AML-193 (cell line): ENCODE data around the gene SDHA.

ENCODE experiments used
- DNase-seq, 2 experiments: peaks; one replicate each; lab custom pipeline; 2025; lab: John Stamatoyannopoulos, UW

Gene SDHA

DNA sequence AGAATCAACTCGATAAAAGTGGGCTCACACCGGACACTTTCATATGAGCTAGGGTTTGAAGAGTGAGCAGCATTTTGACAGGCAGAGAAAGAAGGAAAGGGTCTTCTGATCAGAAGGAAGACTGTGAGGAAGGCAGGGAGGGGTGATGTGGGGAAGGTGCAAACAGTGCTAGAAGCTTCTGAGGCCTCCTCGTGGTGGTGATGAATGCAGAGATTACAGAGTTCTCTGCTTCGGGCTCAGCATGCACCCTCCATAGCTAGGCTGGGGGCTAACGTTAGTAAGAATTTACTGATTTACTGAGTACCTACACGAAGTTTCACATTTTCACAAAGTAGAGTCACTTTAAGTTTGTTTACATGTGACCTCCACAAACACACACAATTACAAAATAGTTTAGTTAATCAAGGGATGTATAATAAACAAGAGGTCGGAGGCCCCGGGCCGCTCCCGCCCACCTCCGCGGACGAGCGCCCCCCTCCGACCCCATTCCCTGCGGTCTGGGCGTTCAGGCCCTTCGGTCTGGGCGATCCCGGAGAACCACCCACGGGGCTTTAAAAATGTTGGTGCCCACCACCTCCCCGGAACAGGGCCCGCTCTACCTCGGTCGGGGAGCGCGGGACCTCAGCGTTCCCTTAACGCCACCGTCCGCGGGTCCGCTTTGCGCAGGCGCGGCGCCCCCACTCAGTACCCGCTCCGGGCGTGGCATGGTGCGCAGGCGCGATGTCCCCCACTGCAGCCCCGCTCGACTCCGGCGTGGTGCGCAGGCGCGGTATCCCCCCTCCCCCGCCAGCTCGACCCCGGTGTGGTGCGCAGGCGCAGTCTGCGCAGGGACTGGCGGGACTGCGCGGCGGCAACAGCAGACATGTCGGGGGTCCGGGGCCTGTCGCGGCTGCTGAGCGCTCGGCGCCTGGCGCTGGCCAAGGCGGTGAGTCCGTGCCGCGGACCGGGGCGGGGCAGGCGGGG is at the start of gene SDHA, which contains the start of gene CCDC127:
TSS of gene SDHA (plus strand) at position 827 of the 963 bp plus-strand sequence. CDS start at position 863, 36 bp downstream.
TSS of gene CCDC127 (minus strand) at position 660 of the 963 bp plus-strand sequence. CDS start 1,304 bp downstream, outside the sequence.
- peak; percentile 76 to 83 for DNase-seq

DNA sequence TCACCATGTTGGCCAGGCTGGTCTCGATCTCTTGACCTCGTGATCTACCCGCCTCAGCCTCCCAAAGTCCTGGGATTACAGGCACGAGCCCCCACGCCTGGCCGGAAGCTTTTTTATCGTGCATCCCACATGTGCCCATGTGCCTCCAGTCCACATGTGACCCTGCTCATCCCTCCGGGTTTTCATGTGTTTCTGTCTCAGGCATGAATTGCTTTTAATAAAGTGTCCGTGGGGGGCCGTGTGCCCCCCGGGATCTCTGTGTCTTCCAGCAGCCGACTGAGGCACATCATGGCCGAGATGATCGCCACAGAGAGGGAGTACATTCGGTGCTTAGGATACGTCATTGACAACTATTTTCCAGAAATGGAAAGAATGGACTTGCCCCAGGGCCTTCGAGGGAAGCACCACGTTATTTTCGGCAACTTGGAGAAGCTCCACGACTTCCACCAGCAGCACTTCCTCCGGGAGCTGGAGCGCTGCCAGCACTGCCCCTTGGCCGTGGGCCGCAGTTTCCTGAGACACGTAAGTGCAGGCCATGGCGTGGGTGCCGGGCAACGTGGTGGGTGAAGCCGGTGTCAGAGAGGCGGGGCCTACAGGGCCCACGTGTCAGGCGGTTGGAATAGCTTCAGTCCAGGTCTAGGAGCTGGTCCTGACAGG is 48.9 kb upstream of the SDHA start:
- no peak for DNase-seq

DNA sequence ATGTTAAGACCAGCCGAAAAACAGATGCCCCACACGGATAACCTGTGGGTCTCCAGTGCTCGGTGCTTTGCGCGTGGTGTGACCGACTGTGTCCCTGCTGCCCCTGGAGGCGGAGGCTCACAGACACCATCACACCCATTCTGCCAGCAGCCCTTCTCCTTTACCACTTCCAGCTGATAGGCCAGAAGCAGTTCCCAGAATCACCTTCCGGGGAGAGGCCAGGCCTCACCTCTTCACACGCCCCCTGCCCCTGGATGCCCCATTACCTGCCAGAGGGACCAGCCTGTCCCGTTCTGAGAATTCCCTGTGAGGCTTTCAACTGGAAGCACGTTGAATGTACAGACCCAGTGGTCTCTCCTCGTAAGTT is 48.4 kb upstream of the SDHA start:
- DNase-seq = no peak

DNA sequence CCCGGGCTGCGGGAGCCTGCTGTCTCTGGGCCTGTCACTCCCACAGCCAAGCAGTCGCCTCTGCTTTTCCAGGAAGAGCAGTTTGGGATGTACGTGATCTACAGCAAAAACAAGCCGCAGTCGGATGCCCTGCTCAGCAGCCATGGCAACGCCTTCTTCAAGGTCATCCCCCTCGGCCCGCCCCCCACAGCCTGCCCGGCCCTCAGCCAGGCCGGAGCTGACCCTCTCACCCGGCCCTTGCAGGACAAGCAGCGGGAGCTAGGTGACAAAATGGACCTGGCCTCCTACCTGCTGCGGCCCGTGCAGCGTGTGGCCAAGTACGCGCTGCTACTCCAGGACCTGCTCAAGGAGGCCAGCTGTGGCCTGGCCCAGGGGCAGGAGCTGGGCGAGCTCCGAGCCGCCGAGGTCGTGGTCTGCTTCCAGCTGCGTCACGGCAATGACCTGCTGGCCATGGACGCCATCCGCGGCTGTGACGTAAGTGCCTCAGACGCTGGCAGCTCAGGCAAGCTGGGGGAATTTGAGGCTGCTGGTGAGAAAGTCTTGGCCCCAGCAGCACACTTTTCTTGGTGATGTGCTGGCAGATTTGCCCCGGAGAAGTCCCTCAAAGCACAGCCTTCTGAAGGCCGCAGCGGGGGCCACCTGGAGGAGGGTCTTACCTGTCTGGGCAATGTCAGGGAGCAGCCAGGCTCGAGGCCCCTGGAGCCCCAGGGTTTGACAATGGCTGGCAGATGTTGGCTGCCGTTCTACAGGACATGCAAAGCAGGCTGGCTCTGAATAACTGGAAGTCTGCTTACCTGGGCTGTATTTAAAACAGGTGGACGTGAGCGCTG is 46.9 kb upstream of the SDHA start:
- no peak for DNase-seq

DNA sequence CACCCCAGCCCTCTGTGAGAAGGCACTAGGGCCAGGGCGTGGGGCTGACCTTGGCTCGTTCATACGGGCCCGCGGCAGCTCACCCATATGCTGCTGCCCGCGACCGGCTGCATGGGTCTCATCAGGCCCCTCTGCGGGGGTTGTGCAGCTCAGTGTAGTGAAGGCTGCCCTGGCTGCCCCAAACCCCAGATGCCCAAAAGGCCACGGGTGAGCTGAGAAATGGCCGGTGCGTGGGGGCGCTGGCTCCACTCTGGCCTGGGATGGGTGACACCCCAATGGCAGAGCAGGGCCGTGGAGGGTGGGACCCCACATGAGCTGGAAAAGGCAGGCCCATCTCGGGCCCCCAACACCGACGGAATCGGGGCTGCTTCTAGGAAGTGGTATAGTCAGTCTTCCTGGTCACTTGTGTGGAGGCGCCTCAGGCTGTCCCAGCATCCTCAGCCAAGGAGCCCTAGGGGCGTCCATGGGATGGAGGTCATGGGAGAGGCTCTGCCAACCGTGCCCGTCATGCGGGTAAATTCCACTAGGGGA is 46.3 kb upstream of the SDHA start:
- no peak for DNase-seq

DNA sequence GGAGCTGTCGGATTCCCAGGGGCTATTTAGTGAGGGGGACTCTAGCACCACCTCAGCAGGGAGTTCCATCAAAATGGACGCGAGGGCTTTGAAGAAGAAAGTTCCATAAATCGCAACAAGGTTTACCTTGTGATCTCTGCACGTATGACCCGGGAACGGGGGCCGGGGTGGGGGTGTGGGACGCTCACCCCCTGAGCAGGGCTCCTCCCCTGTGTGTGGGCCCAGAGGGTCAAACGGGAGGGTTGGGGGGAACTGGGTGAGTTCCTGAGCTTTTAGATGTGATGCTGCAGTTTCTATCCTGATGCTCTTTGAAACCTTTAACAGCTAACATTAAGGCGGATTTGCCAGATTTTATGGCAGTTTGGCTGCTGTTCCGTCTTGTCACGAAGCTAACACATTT is 45.7 kb upstream of the SDHA start:
- DNase-seq = no peak

DNA sequence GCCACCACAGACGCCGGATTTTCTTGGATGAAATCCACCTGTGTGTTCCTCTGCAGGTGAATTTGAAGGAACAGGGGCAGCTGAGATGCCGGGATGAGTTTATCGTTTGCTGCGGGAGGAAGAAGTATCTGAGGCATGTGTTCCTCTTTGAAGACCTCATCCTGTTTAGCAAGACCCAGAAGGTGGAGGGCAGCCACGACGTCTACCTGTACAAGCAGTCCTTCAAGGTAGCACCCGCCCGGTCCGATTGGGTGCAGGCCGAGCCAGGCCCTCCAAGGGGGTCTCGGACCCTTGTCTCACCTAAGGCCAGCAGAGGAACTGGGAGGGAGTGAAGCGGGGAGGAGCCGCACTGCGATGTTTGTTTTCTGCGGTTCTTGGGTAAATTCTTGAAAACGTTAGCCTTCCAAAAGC is 45.3 kb upstream of the SDHA start:
- no peak for DNase-seq

DNA sequence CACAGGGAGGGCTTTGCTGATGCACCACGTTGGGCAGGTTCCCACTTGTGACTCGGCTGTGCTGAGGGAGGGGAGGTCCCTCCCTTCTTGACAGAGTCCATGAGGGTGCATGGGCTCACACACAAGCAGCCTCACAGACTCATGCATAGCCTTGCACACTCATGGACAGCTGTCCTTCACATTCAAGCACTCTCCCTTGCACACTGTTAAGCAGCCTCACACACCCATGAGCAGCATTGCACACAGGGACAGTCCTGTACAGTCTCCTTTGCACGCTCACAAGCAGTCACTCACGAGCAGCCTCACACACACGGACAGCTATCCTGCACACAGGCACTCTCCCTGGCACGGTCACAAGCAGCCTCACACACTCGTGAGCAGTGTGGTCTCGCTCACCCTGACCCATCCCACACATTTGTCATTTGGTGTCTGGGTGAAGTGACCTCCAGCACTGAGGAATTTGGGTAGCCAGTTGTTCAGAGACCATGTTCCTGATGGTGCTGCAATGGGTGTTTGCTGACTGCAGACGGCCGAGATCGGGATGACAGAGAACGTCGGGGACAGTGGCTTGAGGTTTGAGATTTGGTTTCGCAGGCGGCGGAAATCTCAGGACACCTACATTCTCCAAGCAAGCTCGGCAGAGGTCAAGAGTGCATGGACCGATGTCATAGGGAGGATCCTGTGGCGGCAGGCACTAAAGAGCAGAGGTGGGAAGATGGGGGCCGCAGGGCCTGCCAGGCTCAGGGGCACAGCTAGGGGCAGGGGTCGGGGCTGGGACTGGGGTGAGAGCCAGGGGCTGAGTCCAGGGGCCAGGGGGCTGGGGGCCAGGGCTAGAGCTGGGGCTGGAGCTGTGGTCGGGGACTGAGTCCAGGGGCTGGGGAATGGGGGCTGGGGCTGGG is 44.5 kb upstream of the SDHA start:
- DNase-seq = no peak

DNA sequence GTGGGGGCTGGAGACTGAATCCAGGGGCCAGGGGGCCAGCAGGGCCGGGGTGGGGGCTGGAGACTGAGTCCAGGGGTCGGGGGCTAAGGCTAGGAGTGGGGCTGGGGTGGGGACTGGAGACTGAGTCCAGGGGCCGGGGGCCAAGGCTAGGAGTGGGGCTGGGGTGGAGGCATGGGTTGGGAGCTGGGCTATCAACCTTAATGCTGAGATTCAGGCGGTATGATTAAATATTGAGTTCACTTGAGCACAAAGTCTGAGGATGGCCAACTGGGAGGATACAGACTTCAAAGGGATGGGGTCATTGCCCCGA is 43.9 kb upstream of the SDHA start:
- no peak for DNase-seq

DNA sequence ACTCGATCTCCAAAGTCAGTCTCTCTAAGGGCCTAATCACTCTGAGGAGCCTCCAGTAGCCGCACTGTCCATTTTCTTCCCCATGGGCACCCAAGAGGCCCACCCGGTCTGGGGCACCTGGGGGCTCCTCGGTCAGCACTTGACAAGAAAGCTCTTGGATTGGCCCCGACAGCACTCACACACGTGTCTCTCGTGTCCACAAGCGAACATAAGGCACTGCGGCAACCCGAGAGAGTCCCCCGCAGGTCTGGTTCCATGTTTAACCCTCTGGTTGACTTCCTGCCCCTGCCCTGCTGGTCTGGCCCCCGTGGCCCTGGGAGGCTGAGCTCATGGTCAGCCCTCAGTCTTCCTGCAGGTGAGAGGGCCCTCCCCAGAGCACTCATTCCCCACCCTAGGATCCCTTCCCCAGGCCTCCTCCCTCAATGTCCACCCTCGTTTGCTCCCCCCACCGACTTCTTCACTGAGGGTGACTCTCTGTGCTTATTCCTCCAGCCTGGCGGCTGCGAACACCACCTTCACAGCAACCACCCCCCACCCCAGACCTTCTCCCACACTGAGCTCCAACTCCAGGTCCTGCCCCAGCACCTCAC is 43.1 kb upstream of the SDHA start:
- DNase-seq = no peak

DNA sequence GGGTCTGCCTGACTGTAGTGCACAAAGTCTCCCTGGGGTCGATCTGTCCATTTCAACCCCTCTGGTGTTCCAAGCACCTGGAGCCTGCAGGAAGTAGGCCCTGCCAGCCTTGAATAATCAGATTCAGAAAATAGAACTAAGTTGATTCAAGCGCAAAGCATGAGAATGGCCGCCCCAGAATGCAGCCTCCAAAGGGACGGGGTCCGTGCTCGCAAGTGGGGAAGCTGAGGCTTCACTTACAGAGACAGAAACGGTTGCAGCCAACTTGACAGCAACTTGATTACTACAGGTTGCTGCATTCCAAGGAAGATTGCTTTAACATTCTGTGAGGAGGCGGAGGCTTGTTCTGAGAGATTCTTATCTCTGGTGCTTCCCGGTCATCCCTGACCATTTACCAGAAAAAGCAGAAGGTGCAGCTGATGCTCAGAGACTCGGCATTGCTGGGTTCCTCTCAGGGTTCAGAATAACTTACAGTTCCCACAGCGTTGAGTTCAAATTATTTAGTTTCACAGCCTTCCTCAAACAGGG is 41.8 kb upstream of the SDHA start:
- no peak for DNase-seq

DNA sequence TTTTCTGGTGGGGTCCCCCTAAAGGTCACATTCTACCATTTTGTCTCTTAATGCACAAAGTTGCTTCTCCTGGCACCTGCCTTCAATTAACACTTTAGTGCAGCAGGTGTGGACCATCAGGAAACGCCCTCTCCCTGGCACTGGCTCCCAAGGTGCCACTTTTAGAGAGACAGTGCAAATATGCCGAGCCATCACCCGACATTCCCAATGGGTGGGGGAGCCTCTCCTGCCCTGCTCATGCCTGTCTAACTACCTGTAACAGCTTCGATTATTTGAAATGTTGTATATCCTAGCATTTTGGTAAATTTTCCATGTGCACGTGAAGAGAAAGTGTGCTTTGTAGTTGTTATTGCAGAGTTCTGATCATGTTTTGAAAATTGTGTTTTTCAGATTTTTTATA is 40.0 kb upstream of the SDHA start:
- no peak for DNase-seq

DNA sequence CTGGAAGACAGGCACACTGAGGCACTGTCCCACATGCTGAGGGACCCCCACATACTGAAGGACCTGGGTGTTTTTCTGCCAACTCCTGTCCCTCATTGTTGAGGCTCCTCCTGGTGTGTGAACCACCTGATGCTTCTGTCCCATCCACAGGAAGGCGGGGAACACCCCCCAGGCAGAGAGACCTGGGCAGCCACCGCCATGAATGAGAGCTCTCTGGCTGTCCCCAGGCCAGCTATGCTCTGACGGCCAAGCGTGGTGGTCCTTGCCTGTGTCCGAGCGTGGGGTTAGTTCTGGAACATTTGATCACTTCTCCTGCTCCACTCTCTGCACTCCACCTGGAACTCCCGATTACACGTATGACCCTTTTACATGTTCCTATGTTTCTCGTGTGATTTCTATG is 38.7 kb upstream of the SDHA start:
- no peak for DNase-seq

DNA sequence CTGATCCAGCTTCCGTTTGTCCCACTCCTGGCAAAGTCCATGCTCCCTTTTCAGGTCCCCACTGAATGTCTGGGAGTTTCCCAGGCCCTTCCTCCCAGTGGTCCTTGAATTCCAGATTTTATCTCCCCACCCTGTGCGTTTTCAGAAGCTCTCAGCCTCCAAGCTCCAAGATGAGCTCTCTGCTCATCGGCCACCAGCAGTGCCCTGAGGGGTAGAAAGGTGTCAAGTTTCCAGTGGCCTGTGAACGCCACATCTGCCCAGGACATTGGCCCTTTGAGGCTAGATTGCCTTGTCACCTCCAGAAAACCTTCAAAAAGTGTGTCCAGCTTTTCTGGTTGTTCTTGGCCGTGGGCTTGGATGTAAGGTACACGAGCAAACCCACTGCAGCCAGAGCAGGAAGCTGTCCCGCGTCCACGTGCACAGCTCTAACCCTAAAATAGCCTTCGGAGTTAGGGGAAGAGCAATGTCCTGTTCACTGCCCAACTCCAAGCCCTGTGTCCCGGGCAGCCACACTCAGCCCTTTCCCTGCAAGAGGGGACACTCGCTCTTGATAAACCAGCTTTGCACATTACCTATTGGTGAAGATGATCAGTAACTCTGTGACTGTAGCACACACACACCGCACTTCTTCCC is 37.7 kb upstream of the SDHA start:
- DNase-seq = no peak

DNA sequence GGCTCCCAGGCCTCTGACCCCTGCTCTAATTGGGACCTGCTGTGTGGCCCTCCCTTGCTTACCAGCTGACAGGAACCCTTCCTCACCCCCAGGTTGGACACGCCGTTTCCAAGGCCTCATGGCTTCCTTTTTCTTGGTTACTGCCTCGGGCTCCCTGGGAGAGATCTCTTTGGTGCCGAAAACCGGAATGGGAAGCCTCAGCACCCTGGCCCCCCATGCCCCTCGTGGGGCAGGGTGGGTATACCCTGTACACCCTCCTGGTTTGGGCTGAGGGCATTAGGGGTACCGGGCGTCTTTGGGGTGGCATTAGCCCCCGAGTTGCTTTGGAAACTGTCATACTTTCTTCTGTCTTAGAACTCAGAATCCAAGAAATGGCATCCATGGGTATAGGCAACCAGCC is 37.0 kb upstream of the SDHA start:
- DNase-seq = no peak

DNA sequence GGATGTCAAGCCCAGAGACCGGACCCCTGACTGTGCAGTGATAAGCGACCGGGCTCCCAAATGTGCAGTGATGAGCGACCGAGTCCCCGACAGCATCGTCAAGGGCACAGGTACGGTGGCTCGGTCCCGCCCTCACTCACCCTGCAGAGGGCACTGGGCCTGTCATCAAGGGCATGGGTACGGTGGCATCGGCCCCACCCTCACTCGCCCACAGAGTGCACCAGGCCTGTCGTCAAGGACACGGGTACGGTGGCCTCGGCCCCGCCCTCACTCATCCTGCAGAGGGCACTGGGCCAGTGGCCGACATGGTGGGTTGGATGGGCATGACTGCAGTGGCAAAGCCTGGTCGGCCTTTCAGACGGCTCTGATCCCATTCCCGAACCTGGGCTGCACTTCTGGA is 36.6 kb upstream of the SDHA start:
- DNase-seq = no peak

DNA sequence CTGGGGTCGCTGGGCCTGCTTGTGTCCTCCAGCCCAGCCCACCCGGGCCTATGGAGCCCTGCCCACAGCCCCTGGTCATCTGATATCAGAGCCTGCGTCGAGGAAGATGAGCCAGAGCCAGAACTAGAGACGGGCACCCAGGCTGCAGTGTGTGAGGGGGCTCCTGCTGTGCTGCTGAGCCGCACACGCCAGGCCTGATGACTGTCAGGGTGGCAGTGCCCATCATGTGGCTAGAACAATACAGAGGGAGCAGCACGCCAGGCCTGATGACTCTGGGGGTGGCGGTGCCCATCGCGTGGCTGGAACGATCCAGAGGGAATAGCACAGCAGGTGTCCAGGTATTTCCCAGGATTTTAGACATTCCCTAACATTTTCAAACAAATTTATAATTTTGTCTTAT is 36.0 kb upstream of the SDHA start:
- no peak for DNase-seq

DNA sequence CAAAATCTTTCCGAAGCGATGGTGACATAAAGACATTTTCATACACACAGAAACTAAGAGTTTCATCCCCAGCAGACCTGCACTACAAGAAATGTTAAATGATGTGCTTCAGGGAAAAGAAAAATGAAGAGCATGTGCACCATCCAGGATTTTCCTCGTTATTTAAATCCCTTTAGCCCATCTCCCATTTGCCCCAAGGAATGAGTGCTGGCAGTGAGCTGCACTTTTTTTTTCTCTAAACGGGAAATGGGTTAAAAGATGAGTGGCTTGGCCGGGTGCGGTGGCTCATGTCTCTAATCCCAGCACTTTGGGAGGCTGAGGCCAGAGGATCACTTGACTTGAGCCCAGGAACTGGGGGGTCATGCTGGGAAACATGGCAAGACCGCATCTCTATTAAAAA is 33.6 kb upstream of the SDHA start:
- no peak for DNase-seq

DNA sequence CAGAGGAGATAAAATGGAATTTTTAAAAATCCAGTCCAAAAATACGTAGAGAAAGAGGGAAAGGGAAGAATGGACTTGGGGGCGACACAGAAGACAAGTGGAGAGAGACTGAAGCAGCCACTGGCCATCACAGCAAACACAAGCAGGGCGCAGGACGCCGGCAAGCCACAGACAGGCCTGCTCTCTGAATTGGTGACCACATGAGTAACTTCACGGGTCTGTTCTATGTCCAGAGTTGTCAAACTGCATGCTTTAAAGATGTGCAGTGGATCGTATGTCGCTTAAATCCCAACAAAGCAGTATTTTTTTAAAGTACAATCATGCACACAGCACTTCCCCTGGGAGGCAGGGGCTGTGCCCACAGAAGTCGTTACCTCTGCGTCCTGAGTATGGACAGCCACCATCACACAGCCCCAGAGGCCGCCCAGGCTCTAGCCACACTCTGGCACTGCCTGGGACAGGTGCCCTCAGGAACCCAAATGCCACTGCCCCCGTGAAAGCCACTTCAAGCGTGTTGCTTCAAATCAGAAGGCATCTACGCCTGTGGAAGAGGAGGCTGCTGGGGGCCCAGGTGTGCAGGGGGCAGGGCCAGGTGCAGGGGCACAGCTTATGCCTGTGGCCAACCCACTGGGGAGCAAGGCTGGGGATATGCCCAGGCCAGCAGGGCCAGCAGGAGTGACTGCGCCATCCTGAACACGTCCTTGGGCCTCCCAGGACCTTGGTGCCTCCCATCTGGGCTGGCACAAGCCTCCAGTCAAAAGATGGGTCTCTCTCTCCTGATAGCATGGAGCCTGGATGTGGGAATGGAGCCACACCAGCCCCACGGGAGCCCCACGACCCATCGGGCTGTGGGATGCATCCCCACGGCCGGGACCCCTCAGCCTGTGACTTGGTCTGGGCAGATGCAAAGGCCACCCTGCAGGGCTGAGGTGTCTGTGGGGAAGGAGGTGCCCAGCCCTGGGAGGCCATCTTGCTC is 32.7 kb upstream of the SDHA start:
- no peak for DNase-seq
